ENCODE results near the gene TMEM17. TPM values are rescaled to one million over a fixed set of nuclear protein-coding genes. Genes with fewer than 3 reads are reported as not detected.

The TMEM17 gene
- polyA plus RNA-seq, 1 of the 3 experiments (the other 2 are of a cell fraction), result 5.5 TPM

- Histone ChIP-seq H3K9me3 (no peaks in the 10 kb centered on the region), H3K4me3 (ENCODE audit: low read depth in 2 of 2, low read length in 1 of 2) (no peak overlapping the region), H3K36me3 (replicated peaks in 1 of 2; ENCODE audit: control insufficient read depth in 1 of 2, insufficient read depth in 2 of 2, low read length in 1 of 2) (no peaks in the 10 kb centered on the region), H3K27ac (ENCODE audit: low read depth in 2 of 2, low read length in 1 of 2) (no peak overlapping the region), H2AFZ (ENCODE audit: low read depth) (no peak overlapping the region), H3K9ac (no peak overlapping the region), H3K4me2 (no peak overlapping the region), H3K79me2 (ENCODE audit: insufficient read depth) (no peaks in the 10 kb centered on the region), H3F3A (replicated peaks; ENCODE audit: insufficient read depth) (no peaks in the 10 kb centered on the region), H3K9me2 (no peaks in the 10 kb centered on the region), H4K20me1 (ENCODE audit: insufficient read depth) (no peaks in the 10 kb centered on the region), H3K27me3 (ENCODE audit: insufficient read depth) (no peaks in the 10 kb centered on the region), H3K4me1 (ENCODE audit: control insufficient read depth in 1 of 2, insufficient read depth in 2 of 2, low read depth in 1 of 2, low read length in 1 of 2) (peaks cover 0 to 12% of the 10 kb centered on the region in 2 experiments; a peak in 1 of 4 replicates)
- POLR2A ChIA-PET, result no interaction called here
- TF ChIP-seq MXI1 (IDR thresholded peaks at IDR 0.05; ENCODE audit: low read depth, low read length) (no peak), ZBTB33 (IDR thresholded peaks at IDR 0.05; ENCODE audit: borderline replicate concordance, low read depth) (no peak), RXRA (IDR thresholded peaks at IDR 0.05; ENCODE audit: borderline replicate concordance, low read depth) (no peak), NFIC (IDR thresholded peaks at IDR 0.05; ENCODE audit: borderline replicate concordance) (no peak), MAX (IDR thresholded peaks at IDR 0.05; ENCODE audit: low read depth) (no peak), RAD21 (IDR thresholded peaks at IDR 0.05; ENCODE audit: low read length) (no peak), USF1 (IDR thresholded peaks at IDR 0.05; ENCODE audit: borderline replicate concordance, low read depth) (no peak), RFX5 (IDR thresholded peaks at IDR 0.05; ENCODE audit: low read length) (no peak), NRF1 (IDR thresholded peaks at IDR 0.05; ENCODE audit: low read depth, low read length) (no peak), RCOR1 (IDR thresholded peaks at IDR 0.05; ENCODE audit: low read length) (no peak), TEAD4 (IDR thresholded peaks at IDR 0.05; ENCODE audit: borderline replicate concordance, insufficient read depth) (no peak), TCF12 (IDR thresholded peaks at IDR 0.05) (no peak), CTCF (IDR thresholded peaks at IDR 0.05) (no peak), MEF2A (IDR thresholded peaks at IDR 0.05; ENCODE audit: borderline replicate concordance, low read depth) (no peak), EP300 (IDR thresholded peaks at IDR 0.05; ENCODE audit: borderline replicate concordance in 1 of 2, low read depth in 1 of 2, low read length in 1 of 2) (no peak), TAF1 (IDR thresholded peaks at IDR 0.05; ENCODE audit: borderline replicate concordance, low read depth, low read length) (no peak), USF2 (IDR thresholded peaks at IDR 0.05; ENCODE audit: borderline replicate concordance, low read depth, low read length) (no peak), SMC3 (IDR thresholded peaks at IDR 0.05; ENCODE audit: low read depth, low read length) (no peak)
- DNase-seq, result no peak
- CTCF ChIA-PET, result interaction anchor here (1.8 to 14.0 kb wide), 3 partner anchors 11 to 314 kb away, joined by 5 to 304 read pairs (median 19); no protein-coding TSS in a partner anchor
- 88% methylated on average over 2 of the region's 2 CpGs for WGBS (ENCODE audit: low lambda C conversion rate)
Measured at GRCh38 chr2:62459672-62460071, 46.3 kb downstream of the TMEM17 start.

Measured in SK-N-SH (cell line).